ENCODE measurements around the gene TRMT1. TPM values are rescaled to one million over a fixed set of nuclear protein-coding genes. Genes with fewer than 3 reads are reported as not detected.

The TRMT1 gene
- total and polyA plus RNA-seq, 7 donors, result 31.6 to 87.1 (median 42.3) TPM

DNA sequence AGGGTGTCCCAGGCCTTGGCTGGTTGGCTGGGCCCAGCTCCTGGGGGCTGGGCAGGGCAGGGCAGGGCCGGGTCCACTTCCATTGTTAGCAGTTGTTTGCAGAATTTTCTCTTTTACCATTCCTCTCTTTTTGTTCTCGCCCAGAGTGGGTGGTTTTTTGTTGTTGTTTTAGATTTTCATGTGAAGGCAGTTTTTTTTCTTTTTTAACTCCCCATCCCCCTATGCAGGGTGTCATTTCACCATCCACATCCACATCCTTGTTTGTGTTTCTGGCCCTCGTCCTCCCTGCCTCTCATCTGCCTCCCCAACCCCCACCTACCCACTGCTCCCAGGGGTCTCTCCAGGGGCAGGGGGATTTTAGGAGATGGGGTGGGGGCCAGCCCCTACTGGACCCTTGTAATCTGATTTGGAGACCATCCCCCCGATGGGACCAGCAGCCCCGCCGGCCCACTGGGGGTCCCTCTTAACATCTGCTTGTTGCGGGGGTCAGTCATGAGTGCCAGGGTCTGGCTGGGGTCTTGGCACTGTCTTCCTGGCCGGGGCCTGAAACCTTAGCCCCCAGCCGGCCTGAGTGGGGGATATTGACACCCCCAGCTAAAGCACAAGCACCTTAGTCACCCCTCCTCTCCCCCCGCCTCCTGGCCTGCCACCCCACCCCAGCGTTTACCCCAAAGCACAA is 23.2 kb upstream of the TRMT1 start:
- Histone ChIP-seq H3K36me3 (ENCODE audit: insufficient read depth in 1 of 2, low read depth in 1 of 2) (peaks cover 0 to 64% of the 10 kb centered on the region in 2 donors), H3K9me3 (no peaks in the 10 kb centered on the region), H3K27ac (no peak overlapping the region), H3K4me1 (peaks cover 4% of the 10 kb centered on the region), H3K27me3 (ENCODE audit: insufficient read depth in 3 of 3, low read length in 2 of 3) (no peaks in the 10 kb centered on the region), H3K4me3 (no peak overlapping the region)
- WGBS, 3 donors, result 71 to 79% (median 75%) methylated on average over 11 of the region's 11 CpGs
- intact Hi-C loops (cut with DNase I), result no loop called here
- ATAC-seq (no peak), DNase-seq (no peak)
- TF ChIP-seq, protein P1, sequence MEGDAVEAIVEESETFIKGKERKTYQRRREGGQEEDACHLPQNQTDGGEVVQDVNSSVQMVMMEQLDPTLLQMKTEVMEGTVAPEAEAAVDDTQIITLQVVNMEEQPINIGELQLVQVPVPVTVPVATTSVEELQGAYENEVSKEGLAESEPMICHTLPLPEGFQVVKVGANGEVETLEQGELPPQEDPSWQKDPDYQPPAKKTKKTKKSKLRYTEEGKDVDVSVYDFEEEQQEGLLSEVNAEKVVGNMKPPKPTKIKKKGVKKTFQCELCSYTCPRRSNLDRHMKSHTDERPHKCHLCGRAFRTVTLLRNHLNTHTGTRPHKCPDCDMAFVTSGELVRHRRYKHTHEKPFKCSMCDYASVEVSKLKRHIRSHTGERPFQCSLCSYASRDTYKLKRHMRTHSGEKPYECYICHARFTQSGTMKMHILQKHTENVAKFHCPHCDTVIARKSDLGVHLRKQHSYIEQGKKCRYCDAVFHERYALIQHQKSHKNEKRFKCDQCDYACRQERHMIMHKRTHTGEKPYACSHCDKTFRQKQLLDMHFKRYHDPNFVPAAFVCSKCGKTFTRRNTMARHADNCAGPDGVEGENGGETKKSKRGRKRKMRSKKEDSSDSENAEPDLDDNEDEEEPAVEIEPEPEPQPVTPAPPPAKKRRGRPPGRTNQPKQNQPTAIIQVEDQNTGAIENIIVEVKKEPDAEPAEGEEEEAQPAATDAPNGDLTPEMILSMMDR (IDR thresholded peaks at IDR 0.05), result no peak

GRCh38 chr19:13138916-13139198 is 22.3 kb upstream of the TRMT1 start:
- no peak for ATAC-seq
- no peak overlapping the region for H3K27ac ChIP-seq
- no peak for DNase-seq
- H3K36me3 ChIP-seq (ENCODE audit: insufficient read depth in 1 of 2, low read depth in 1 of 2), result peaks cover 0 to 55% of the 10 kb centered on the region in 2 donors
- 79 to 88% (median 81%) methylated on average over 10 of the region's 10 CpGs for WGBS, 3 donors
- H3K9me3 ChIP-seq, result no peaks in the 10 kb centered on the region
- TF ChIP-seq, protein P1 (IDR thresholded peaks at IDR 0.05), result no peak
- intact Hi-C loops (cut with DNase I), result no loop called here
- H3K4me1 ChIP-seq, result peaks cover 4% of the 10 kb centered on the region
- no peaks in the 10 kb centered on the region for H3K27me3 ChIP-seq (ENCODE audit: insufficient read depth in 3 of 3, low read length in 2 of 3)
- no peak overlapping the region for H3K4me3 ChIP-seq

DNA sequence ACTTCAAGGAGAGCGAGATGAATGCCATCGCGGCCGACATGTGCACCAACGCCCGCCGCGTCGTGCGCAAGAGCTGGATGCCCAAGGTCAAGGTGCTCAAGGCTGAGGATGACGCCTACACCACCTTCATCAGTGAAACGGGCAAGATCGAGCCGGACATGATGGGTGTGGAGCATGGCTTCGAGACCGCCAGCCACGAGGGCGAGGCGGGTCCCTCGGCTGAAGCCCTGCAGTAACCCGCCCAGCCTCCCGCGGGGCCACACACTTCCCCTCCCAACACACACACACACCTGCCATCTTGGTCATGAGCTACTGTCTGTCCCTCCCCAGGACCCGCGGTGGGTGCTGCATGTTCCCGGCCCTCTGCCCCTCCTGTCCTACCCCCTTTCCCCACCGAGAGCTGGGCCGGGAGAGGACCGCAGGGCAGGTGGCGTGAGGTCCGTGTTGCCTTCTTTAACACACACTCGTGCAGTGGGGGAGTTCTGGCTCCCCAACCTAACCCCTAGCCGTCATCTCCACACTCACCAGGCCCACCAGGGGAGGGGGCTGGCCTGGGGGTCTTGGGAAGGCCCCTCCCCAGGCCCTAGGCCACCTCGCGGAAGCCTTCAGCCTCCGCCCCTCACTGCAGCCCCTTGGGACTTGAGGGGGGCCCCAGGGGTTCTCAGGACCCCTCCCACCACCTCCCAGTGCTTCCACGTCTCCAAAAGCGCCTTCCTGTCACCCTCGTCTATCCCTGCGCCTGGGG is 21.8 kb upstream of the TRMT1 start:
- TF ChIP-seq, protein P1 (IDR thresholded peaks at IDR 0.05), result no peak
- Histone ChIP-seq H3K27ac (no peak overlapping the region), H3K9me3 (no peaks in the 10 kb centered on the region), H3K4me3 (no peak overlapping the region), H3K27me3 (ENCODE audit: insufficient read depth in 3 of 3, low read length in 2 of 3) (no peaks in the 10 kb centered on the region), H3K36me3 (ENCODE audit: insufficient read depth in 1 of 2, low read depth in 1 of 2) (peaks cover 0 to 52% of the 10 kb centered on the region in 2 donors), H3K4me1 (peaks cover 4% of the 10 kb centered on the region)
- intact Hi-C loops (cut with DNase I), result no loop called here
- no peak for ATAC-seq
- WGBS, 3 donors, result 86 to 91% (median 89%) methylated on average over 39 to 40 of the region's 40 CpGs
- no peak for DNase-seq

GRCh38 chr19:13137290-13137794 is 20.8 kb upstream of the TRMT1 start:
- no peak for DNase-seq
- no peaks in the 10 kb centered on the region for H3K9me3 ChIP-seq
- no peaks in the 10 kb centered on the region for H3K27me3 ChIP-seq (ENCODE audit: insufficient read depth in 3 of 3, low read length in 2 of 3)
- no peak overlapping the region for H3K27ac ChIP-seq
- no peaks in the 10 kb centered on the region for H3K4me1 ChIP-seq
- ATAC-seq, result no peak
- H3K4me3 ChIP-seq, result no peak overlapping the region
- TF ChIP-seq, protein P1 (IDR thresholded peaks at IDR 0.05), result no peak
- H3K36me3 ChIP-seq (ENCODE audit: insufficient read depth in 1 of 2, low read depth in 1 of 2), result peaks cover 0 to 44% of the 10 kb centered on the region in 2 donors
- WGBS, 3 donors, result 89 to 92% (median 91%) methylated on average over 28 of the region's 28 CpGs
- intact Hi-C loops (cut with DNase I), result no loop called here
